GM12875 (cell line): ENCODE results near the gene ANKRD34B.

Experiments used
- H3K4me3 ChIP-seq: one replicate; pipeline ENCODE4 v1.5.1; 2011; ENCODE audit warnings: low read depth, low read length, control low read depth
- TF ChIP-seq, protein P1 (sequence below): IDR thresholded peaks from 2 replicates; pipeline ENCODE4 v1.5.1; 2011; ENCODE audit warnings: low read depth, mild to moderate bottlenecking, control low read depth, inconsistent platforms, low read length, moderate library complexity, borderline replicate concordance; ENCODE audit not compliant: insufficient read depth

The ANKRD34B gene

DNA sequence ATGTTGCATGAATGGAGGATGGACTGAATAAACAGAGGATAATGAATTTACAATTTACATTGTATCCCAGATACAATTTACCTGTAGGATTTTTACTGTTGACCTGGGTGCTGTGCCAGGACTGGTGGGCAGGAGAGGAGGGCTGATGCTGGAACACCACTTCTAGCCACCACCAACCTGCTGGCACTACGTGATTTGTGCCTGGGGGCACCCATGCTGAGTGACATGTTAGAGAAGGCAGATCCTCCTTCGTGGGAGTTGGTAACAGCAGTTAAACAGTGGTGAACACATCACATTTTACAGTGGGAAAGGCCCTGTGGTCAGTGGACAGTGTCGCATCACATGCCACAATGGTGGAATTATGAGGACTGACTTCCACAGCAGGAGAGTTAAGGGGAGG, 3.0 kb upstream of the ANKRD34B start:
- H3K4me3 ChIP-seq, result no peak overlapping the region
- TF ChIP-seq, protein P1, sequence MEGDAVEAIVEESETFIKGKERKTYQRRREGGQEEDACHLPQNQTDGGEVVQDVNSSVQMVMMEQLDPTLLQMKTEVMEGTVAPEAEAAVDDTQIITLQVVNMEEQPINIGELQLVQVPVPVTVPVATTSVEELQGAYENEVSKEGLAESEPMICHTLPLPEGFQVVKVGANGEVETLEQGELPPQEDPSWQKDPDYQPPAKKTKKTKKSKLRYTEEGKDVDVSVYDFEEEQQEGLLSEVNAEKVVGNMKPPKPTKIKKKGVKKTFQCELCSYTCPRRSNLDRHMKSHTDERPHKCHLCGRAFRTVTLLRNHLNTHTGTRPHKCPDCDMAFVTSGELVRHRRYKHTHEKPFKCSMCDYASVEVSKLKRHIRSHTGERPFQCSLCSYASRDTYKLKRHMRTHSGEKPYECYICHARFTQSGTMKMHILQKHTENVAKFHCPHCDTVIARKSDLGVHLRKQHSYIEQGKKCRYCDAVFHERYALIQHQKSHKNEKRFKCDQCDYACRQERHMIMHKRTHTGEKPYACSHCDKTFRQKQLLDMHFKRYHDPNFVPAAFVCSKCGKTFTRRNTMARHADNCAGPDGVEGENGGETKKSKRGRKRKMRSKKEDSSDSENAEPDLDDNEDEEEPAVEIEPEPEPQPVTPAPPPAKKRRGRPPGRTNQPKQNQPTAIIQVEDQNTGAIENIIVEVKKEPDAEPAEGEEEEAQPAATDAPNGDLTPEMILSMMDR, result no peak

DNA sequence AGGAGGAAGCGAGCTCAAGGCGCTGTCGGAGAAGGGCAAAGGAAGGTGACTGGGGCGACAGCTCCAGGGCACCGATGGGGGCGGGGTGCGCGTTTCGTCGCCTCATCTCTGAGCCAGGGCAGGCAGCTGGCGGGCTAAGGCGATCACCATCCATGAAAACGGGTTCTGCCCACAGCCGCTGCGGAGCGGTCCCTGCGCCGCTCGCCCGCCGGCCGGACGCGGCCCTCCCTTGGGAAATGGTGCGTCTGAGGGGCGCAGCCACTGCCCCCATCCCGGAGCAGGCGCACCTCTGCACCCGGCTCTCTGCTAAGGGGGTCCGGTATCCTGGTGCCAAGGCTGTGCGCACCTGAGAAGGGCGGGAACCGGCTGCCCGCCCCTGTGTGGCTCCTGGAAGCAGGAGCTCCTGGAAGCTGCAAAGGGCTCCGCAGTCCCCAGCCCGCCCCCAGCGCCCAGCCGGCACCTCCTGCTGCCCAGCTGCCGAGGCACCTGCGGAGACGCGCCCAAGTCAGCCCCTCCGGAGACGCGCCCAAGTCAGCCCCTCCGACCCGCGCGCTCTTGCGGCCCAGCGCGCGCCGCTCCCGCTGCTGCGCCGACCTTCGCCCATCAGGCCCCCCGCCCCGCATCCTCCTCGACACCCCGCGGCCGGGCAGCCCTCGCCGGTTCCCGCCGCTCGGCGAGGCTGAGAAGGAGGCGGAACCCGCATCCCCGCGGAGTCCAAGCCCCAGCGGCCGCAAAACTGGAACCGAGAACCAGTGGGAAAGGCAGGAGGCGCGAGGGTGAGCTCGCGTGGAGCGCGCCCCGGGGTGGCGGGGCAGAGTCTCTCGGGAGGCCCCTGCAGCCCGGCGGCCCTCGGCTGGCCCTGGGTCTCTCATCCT, 757 bp downstream of the ANKRD34B start:
- peak overlapping the region; percentile 49 for H3K4me3 ChIP-seq
- TF ChIP-seq, protein P1, result no peak

DNA sequence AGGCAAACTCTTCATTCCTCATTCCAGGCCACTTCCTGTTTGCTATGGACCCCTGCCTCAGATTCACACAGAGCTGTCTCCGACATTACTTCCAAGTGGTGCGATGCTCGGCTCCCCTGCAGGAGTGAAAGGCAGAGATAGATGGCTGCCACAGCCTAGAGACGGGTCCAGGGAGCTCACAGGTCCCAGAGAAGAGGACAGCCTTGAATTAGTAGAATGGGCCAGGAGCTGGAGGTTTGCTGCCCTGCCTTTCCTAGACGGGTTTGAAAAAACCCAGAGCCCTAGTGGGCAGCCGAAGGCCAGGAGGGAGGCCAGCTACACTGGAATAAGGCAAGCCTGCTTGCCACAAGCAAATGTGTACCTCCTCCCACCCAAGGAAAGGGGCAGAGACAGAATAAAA, 1.8 kb downstream of the ANKRD34B start:
- TF ChIP-seq, protein P1, result no peak
- H3K4me3 ChIP-seq, result no peak overlapping the region

DNA sequence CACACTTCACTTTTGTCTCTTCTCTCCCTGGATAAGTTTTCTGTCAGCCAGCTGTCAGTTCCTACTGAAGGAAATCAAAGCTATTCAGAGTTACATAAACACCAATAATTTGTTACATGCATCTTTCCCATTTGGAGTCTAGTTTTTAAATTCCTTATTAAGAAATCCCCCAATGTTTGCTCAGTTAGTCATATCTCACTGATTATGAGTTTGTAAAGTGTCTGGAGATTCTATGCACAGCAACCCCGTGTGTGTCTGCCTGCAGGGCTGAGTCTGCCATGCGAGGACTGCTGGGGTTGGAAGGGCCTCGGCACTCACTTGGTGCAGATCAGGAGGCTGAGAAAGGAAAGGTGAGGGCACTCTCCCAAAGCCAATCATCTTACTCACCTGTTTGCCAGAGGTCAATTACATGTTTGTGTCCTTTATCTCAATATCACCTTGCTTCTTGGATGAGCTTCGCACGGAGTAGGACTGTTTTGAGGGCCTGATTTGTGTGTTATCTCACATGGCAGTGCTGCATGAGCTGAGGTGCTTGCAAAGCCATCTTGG, 3.3 kb downstream of the ANKRD34B start:
- TF ChIP-seq, protein P1, result no peak
- no peak overlapping the region for H3K4me3 ChIP-seq

DNA sequence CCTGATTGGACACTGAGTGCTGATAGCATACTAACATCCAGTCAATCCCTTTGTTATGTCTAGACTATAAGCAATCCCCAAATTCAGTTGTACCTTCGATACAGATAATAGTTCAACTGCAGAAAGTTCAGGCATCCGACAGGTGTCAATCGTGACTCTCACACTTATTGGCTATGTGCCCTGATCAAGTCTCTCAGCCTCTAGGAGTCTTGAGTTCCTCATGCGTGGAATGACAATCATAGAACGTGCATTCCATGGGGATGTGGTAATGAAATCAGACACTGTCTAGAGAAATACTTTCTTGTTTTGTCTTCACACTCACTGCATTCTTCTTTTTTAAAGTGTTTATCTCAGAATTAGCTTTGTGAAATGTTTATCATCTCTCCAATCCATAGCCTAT, 4.8 kb downstream of the ANKRD34B start:
- TF ChIP-seq, protein P1, result no peak
- no peak overlapping the region for H3K4me3 ChIP-seq

DNA sequence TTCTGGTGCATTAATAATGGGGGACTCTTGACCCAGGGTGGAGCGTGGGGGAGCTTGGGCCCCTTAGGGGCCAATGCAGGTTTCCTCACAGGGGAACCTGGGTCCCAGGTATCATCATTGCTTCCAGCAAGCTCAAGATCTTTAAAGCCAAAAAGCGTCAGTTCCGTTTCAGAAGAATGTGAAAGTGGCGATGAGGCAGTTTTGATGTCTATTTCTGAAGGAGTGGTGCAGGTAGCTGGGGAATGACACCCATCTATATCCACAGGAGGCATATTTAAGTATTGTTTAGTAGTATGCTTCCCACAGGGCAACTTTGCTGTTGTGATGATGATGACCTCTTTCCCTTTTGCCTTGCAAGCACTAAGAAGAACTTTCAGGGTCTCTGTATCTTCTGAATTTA, 10.8 kb downstream of the ANKRD34B start:
- TF ChIP-seq, protein P1, result no peak
- no peak overlapping the region for H3K4me3 ChIP-seq

DNA sequence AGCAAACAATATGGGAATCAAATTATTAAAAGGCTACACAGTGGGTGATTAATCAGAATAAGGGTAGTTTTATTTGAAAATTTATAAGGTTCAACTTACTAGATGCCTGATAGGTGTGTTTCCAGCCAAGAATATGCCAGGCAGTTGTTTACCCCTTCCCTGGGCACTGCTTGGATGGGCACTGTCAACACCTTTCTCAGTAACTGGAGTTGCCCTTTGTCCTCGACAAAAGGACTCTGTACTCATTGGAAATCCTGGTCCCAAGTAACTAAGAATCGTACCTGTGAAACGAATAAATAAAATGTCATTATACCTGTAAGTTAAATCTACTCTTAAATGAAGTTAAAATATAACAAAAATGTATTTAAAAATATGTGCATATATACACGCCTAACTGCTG, 15.0 kb downstream of the ANKRD34B start:
- TF ChIP-seq, protein P1, result no peak
- H3K4me3 ChIP-seq, result no peak overlapping the region
